NCI-H2171 treated with DMSO at 0.1 percent for 48 hours (cell line): ENCODE data around the gene LAGE3.

Source experiments
- DNase-seq: peaks from one replicate; lab custom pipeline; 2025; lab: John Stamatoyannopoulos, UW

LAGE3 gene

DNA sequence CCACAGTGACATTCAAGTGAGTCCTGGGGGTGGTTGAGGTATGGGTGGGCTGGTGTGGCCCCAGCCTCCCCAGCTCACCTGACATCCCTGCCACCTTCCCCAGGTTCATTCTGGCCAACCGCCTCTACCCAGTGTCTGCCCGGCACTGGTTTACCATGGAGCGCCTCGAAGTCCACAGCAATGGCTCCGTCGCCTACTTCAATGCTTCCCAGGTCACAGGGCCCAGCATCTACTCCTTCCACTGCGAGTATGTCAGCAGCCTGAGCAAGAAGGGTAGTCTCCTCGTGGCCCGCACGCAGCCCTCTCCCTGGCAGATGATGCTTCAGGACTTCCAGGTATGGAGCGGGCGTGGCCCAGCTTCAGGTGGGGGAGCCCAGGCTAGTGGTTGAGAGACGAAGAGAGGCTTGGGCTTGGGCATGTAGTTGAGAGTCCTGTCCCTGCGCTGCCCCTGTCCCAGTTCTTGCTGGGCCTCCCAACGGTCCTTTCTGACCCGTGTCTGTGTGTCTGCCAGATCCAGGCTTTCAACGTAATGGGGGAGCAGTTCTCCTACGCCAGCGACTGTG, 43.8 kb downstream of the LAGE3 start:
- no peak for DNase-seq

DNA sequence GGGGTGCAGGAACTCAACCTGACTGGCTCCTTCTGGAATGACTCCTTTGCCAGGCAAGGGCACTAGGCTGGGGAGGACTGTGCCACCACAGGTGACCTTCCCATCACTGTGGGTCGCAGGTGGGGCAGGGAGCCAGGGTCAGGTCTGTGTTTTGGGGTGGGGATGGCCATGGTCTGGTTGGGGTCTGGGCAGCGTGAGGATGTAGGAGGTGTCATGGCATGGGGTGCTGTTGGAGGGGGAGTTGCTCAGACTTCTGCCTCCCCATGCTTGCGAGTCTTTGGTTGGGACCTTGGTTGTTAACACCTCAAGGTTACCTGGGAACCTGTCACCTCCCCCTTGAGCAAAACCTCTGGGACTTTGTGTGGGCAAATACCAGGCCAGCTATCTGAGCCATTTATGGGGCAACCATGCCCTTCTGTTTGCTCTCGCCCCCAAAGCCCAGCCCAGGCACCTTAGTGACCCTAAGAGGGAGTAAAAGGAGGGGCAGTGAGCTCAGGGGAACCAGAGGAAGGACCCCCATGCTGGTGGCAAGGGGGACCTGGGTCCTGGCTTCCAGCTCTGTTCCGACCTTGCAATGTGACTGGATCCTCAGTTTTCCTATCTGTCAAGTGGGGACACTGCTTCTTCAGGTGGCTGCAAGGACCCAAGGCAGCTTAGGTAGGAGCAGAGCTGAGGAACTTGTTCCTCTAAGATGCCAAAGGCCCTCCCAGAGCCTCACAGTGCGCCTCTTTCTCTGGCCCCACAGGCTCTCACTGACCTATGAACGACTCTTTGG, 44.5 kb downstream of the LAGE3 start:
- no peak for DNase-seq

DNA sequence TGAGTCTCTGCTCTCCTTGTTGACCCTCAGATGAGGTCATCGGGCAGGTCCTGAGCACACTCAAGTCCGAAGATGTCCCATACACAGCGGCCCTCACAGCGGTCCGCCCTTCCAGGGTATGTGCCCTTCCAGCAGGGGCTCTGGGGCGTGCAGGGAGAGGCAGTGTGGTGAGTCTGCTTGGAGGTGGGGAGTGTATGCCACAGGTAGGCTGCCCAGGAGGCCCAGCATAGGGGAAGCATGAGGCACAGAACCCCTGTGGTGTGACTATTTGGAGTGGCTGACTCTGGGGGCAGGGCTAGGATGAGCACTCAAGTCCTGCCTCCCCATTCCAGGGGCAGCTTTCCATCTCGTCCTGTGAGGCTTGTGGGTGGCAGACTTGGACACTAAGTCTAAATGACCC, 45.5 kb downstream of the LAGE3 start:
- DNase-seq: no peak

DNA sequence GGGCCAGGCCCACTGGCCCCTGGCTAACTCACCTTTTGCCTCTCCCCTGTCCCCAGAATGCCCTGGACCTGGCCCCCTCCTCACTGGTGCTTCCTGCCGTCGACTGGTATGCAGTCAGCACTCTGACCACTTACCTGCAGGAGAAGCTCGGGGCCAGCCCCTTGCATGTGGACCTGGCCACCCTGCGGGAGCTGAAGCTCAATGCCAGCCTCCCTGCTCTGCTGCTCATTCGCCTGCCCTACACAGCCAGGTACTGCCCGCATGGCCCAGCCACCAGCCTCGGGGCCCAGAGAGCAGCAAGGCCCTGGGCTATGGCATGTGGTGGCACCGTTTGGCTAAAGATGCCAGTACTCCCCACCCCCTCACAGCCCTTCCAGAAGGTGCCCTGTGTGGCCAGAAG, 46.9 kb downstream of the LAGE3 start:
- DNase-seq: no peak

DNA sequence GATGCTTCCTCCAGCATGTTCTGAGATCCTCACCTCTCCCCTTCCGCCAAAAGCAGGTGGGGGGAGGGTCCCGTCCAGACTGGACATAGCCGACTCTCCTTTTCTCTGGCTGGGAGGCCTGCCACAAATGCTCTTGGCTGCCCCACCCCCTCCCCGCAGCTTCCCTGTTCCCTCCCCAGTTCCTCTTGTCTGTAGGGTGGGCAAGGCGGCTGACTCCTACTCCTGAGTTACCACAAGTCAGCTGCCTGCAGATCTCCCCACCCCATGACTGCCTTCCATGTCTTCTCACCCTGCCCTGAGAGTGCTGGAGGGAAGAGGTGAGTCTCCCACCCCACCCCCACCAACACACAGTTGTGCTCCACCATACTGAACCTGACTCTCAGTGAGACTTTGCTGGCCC, 47.7 kb downstream of the LAGE3 start:
- no peak for DNase-seq

- DNase-seq: no peak
Observed at GRCh38 chrX:154430916-154431315, 48.2 kb downstream of the LAGE3 start.

- no peak for DNase-seq
Observed at GRCh38 chrX:154430479-154430878, 48.6 kb downstream of the LAGE3 start.

DNA sequence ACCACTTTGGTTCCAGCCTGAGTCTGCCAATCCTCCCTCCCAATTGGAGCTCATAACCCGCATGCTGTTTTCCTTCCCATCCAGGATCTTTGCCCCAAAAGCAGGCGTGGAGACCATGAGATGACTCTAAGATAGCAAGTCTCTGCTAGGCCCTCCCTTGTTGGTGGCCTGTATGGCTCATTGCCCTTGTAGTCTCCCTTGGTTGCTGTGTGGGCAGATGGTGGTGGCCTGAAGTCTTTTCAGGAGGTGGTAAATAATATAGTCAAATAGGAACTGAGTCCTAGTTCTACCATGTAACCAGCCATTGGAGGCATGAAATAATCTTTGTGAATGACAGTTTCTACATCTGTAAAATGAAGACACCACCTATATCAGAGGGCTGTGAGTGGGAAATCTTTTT, 49.4 kb downstream of the LAGE3 start:
- DNase-seq: no peak

DNA sequence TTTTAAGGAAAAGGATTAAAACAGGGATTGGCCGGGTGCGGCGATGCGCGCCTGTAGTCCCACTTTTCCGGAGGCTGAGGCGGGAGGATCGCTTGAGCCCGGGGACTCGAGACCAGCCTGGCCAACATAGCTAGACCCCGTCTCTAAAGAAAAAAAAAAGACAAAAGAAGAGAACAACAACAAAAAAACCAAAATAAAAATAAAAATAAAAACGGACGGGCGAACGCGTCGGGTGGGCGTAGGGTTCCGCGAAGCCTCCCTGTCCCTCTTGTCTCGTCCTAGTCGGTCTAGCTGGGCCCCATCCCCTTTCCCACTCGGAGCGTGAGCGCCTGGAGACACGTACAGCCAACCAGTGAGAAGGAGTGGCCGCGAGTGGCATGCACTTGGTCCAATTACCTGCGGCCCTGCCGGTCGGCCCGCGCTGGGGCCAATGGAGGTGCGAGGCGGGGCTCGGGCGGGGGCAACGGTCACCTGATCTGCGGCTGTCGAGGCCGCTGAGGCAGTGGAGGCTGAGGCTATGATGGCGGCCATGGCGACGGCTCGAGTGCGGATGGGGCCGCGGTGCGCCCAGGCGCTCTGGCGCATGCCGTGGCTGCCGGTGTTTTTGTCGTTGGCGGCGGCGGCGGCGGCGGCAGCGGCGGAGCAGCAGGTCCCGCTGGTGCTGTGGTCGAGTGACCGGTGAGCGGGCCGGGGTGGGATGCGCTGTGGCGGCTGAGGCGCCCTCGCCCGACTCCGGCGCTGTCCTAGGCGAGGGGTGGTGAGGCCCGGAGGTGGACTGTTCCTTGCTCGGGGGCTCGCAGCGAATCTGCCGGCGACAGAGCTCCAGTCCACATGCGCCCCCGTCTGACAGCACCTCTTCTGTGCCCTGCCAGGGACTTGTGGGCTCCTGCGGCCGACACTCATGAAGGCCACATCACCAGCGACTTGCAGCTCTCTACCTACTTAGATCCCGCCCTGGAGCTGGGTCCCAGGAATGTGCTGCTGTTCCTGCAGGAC, 50.6 kb downstream of the LAGE3 start, which contains the start of gene ATP6AP1:
ATP6AP1 (plus strand) TSS at position 502 of the 996 bp plus-strand sequence; CDS start at position 518, 16 bp downstream.
- DNase-seq: peak; percentile 90
